ENCODE measurements around the gene ADGRG1.

DNA sequence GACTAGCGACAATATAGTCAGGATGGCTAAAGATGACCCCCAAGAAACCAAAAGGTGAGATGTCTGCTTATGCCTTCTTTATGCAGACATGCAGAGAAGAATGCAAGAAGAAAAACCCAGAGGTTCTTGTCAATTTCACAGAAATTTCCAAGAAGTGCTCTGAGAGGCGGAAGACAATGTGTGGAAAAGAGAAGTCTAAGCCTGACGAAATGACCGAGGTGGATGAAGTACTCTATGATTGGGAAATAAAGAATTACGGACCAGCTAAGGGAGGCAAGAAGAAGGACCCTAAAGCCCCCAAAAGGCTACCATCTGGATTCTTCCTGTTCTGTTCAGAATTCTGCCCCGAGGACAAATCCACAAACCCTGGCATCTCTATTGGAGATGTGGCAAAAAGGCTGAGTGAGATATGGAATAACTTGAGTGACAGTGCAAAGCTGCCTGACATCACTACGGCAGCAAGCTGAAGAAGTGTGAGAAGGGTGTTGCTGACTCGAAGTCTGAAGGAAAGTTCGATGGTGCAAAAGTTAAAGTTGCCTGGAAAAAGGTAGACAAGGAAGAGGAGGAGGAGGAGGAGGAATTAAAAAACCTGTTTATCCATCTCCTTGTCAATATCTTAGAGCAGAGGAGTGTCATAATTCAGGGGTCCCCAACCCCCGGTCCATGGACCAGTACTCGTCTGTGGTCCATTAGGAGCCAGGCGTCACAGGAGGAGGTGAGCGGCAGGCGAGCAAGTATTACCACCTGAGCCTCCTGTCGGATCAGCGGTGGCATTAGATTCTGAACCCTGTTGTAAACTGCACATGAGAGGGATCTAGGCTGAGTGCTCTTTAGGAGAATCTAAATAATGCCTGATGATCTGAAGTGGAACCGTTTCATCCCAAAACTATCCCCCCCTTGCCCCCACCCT is 25.1 kb upstream of the ADGRG1 start:
- no peak for TF ChIP-seq EZH2 (IDR thresholded peaks at IDR 0.05; ENCODE audit: low read depth)
- TF ChIP-seq, protein P1, sequence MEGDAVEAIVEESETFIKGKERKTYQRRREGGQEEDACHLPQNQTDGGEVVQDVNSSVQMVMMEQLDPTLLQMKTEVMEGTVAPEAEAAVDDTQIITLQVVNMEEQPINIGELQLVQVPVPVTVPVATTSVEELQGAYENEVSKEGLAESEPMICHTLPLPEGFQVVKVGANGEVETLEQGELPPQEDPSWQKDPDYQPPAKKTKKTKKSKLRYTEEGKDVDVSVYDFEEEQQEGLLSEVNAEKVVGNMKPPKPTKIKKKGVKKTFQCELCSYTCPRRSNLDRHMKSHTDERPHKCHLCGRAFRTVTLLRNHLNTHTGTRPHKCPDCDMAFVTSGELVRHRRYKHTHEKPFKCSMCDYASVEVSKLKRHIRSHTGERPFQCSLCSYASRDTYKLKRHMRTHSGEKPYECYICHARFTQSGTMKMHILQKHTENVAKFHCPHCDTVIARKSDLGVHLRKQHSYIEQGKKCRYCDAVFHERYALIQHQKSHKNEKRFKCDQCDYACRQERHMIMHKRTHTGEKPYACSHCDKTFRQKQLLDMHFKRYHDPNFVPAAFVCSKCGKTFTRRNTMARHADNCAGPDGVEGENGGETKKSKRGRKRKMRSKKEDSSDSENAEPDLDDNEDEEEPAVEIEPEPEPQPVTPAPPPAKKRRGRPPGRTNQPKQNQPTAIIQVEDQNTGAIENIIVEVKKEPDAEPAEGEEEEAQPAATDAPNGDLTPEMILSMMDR (conservative IDR thresholded peaks at IDR 0.05) = no peak
